Neural cell (in vitro differentiated cells): ENCODE results near the gene SYNRG.

Experiments used
- CTCF ChIP-seq: fragments of 450-650 bp; IDR thresholded peaks from 2 replicates; pipeline ENCODE4 v1.5.1; 2014; ENCODE audit warnings: antibody characterized with exemption, mild to moderate bottlenecking, moderate library complexity; ENCODE audit not compliant: poor library complexity, severe bottlenecking
- EP300 ChIP-seq: fragments of 450-650 bp; conservative IDR thresholded peaks from 2 replicates; pipeline ENCODE4 v1.6.1; 2014; ENCODE audit warnings: antibody characterized with exemption, mild to moderate bottlenecking, moderate library complexity; ENCODE audit not compliant: poor library complexity, severe bottlenecking
- EZH2 ChIP-seq: fragments of 200-600, 300-800 bp; shearing (Covaris generic), sonication (generic); IDR thresholded peaks from 2 replicates; pipeline ENCODE4 v1.6.1; 2014; ENCODE audit warnings: antibody characterized with exemption, low read length, borderline replicate concordance, mild to moderate bottlenecking; ENCODE audit not compliant: insufficient read depth, poor library complexity, severe bottlenecking
- MXI1 ChIP-seq: fragments of 450-650 bp; conservative IDR thresholded peaks from 2 replicates; pipeline ENCODE4 v1.6.1; 2014; ENCODE audit warnings: antibody characterized with exemption, mild to moderate bottlenecking; ENCODE audit not compliant: poor library complexity, severe bottlenecking
- POLR2AphosphoS5 ChIP-seq: IDR thresholded peaks from 2 replicates; pipeline ENCODE4 v1.6.1; 2012
- SMC3 ChIP-seq: fragments of 450-650 bp; conservative IDR thresholded peaks from 2 replicates; pipeline ENCODE4 v1.6.1; 2014; ENCODE audit warnings: antibody characterized with exemption, mild to moderate bottlenecking, moderate library complexity; ENCODE audit not compliant: poor library complexity
- TAF1 ChIP-seq: IDR thresholded peaks from 2 replicates; pipeline ENCODE4 v1.6.1; 2012; ENCODE audit warnings: low read depth
- TF ChIP-seq, protein P1 (sequence below): IDR thresholded peaks from 2 replicates; pipeline ENCODE4 v1.6.1; 2012; ENCODE audit warnings: borderline replicate concordance

DNA sequence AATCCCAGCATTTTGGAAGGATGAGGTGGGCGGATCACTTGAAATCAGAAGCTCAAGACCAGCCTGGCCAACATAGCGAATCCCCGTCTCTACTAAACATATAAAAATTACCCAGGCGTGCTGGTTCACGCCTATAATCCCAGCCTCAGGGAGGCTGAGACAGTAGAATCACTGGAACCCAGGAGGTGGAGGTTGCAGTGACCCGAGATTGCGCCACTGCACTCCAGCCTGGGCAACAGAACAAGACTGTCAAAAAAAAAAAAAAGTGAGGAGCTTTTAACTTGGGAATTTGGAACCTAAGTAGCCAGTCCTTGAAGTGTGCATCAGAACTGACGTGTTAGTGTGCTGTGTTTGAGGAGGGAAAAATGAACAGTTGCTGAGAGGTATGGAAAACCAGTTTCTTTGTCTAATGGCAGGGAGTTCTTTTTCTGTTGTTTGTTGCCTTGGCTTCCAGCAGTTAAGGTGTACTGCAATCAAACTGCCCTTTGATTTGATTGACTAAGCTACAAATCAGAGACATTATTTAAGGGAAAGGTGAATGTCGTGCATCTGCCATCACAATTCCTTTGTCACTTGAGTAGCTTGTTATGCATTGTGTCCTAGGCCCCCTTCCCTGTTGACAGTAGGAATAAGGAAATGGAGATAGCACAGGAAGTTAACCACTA lies 128.1 kb downstream of the SYNRG start:
- TF ChIP-seq CTCF (no peak), TAF1 (no peak), POLR2AphosphoS5 (no peak), EZH2 (no peak), SMC3 (no peak), EP300 (no peak), MXI1 (no peak)
- TF ChIP-seq, protein P1, sequence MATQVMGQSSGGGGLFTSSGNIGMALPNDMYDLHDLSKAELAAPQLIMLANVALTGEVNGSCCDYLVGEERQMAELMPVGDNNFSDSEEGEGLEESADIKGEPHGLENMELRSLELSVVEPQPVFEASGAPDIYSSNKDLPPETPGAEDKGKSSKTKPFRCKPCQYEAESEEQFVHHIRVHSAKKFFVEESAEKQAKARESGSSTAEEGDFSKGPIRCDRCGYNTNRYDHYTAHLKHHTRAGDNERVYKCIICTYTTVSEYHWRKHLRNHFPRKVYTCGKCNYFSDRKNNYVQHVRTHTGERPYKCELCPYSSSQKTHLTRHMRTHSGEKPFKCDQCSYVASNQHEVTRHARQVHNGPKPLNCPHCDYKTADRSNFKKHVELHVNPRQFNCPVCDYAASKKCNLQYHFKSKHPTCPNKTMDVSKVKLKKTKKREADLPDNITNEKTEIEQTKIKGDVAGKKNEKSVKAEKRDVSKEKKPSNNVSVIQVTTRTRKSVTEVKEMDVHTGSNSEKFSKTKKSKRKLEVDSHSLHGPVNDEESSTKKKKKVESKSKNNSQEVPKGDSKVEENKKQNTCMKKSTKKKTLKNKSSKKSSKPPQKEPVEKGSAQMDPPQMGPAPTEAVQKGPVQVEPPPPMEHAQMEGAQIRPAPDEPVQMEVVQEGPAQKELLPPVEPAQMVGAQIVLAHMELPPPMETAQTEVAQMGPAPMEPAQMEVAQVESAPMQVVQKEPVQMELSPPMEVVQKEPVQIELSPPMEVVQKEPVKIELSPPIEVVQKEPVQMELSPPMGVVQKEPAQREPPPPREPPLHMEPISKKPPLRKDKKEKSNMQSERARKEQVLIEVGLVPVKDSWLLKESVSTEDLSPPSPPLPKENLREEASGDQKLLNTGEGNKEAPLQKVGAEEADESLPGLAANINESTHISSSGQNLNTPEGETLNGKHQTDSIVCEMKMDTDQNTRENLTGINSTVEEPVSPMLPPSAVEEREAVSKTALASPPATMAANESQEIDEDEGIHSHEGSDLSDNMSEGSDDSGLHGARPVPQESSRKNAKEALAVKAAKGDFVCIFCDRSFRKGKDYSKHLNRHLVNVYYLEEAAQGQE: no peak
